IPS-20b (cell line): ENCODE data around the gene LCE2A.
"Not testable (repeated sequence)": the region's sequence is repeated elsewhere in the genome, so short reads cannot be mapped to it uniquely, and the experiment has no call there.

ENCODE experiments used
- H3K27ac ChIP-seq: one replicate; pipeline ENCODE4 v1.5.1; 2013; ENCODE audit warnings: low read length
- H3K27me3 ChIP-seq: 2 replicates; pipeline ENCODE4 v1.6.1; 2013; ENCODE audit warnings: mild to moderate bottlenecking, low read length, inconsistent platforms; ENCODE audit not compliant: insufficient read depth
- H3K36me3 ChIP-seq: 2 replicates; pipeline ENCODE4 v1.6.1; 2013; ENCODE audit warnings: low read depth, mild to moderate bottlenecking, inconsistent platforms, low read length, moderate library complexity; ENCODE audit not compliant: insufficient read depth
- H3K4me1 ChIP-seq: 2 replicates; pipeline ENCODE4 v1.6.1; 2013; ENCODE audit warnings: mild to moderate bottlenecking, control low read depth, inconsistent platforms, low read length, moderate library complexity; ENCODE audit not compliant: insufficient read depth
- H3K4me3 ChIP-seq: 2 replicates; pipeline ENCODE4 v1.5.1; 2013; ENCODE audit warnings: mild to moderate bottlenecking, low read length, inconsistent platforms
- H3K9ac ChIP-seq: 2 replicates; pipeline ENCODE4 v1.6.1; 2013; ENCODE audit warnings: low read depth, mild to moderate bottlenecking, inconsistent platforms, low read length, moderate library complexity
- H3K9me3 ChIP-seq: 2 replicates; pipeline ENCODE4 v1.6.1; 2013; ENCODE audit warnings: mild to moderate bottlenecking, low read depth, low read length, inconsistent platforms; ENCODE audit not compliant: insufficient read depth

LCE2A gene

GRCh38 chr1:152683846-152684245 is 14.3 kb upstream of the LCE2A start:
- H3K9ac ChIP-seq = no peak overlapping the region
- H3K27ac ChIP-seq = no peak overlapping the region
- H3K4me1 ChIP-seq = no peaks in the 10 kb centered on the region
- H3K36me3 ChIP-seq = no peaks in the 10 kb centered on the region
- no peaks in the 10 kb centered on the region for H3K27me3 ChIP-seq
- peaks cover 82% of the 10 kb centered on the region for H3K9me3 ChIP-seq
- H3K4me3 ChIP-seq = no peak overlapping the region

GRCh38 chr1:152685823-152686222 is 12.3 kb upstream of the LCE2A start, which contains the start of gene LCE2B:
LCE2B (plus strand) TSS chr1:152686123; CDS start chr1:152686844, 721 bp downstream.
- not testable (repeated sequence) for H3K27me3 ChIP-seq, H3K27ac ChIP-seq, H3K9ac ChIP-seq, H3K4me3 ChIP-seq, H3K4me1 ChIP-seq, H3K36me3 ChIP-seq
- H3K9me3 ChIP-seq = peaks cover 74% of the 10 kb centered on the region

- H3K4me1 ChIP-seq = no peaks in the 10 kb centered on the region
- peaks cover 62% of the 10 kb centered on the region for H3K9me3 ChIP-seq
- H3K27ac ChIP-seq = no peak overlapping the region
- no peak overlapping the region for H3K9ac ChIP-seq
- H3K27me3 ChIP-seq = no peaks in the 10 kb centered on the region
- no peaks in the 10 kb centered on the region for H3K36me3 ChIP-seq
- H3K4me3 ChIP-seq = no peak overlapping the region
Measured at GRCh38 chr1:152699746-152700145, 1.6 kb downstream of the LCE2A start.

- Histone ChIP-seq H3K27ac (no peak within 1 kb of the TSS), H3K27me3 (no peaks in the 10 kb centered on the region), H3K9me3 (peaks cover 76% of the 10 kb centered on the region), H3K36me3 (no peaks in the 10 kb centered on the region), H3K4me1 (no peaks in the 10 kb centered on the region), H3K9ac (no peak within 1 kb of the TSS), H3K4me3 (no peak within 1 kb of the TSS)
Measured at GRCh38 chr1:152707860-152708259, 9.7 kb downstream of the LCE2A start, which contains the start of gene LCE4A. LCE4A (plus strand) TSS chr1:152708160; CDS start chr1:152709076, 916 bp downstream.

GRCh38 chr1:152718238-152718637 is 20.1 kb downstream of the LCE2A start:
- Histone ChIP-seq H3K36me3 (no peaks in the 10 kb centered on the region), H3K4me1 (no peaks in the 10 kb centered on the region), H3K4me3 (no peak overlapping the region), H3K9ac (no peak overlapping the region), H3K27me3 (no peaks in the 10 kb centered on the region), H3K27ac (no peak overlapping the region), H3K9me3 (peaks cover 55% of the 10 kb centered on the region)

GRCh38 chr1:152725261-152725660 is 27.1 kb downstream of the LCE2A start:
- H3K4me3 ChIP-seq = no peak overlapping the region
- H3K9ac ChIP-seq = no peak overlapping the region
- H3K4me1 ChIP-seq = no peaks in the 10 kb centered on the region
- H3K36me3 ChIP-seq = no peaks in the 10 kb centered on the region
- no peaks in the 10 kb centered on the region for H3K27me3 ChIP-seq
- H3K27ac ChIP-seq = no peak overlapping the region
- peaks cover 37% of the 10 kb centered on the region for H3K9me3 ChIP-seq

- Histone ChIP-seq H3K4me3 (no peak overlapping the region), H3K9ac (no peak overlapping the region), H3K36me3 (no peaks in the 10 kb centered on the region), H3K27me3 (no peaks in the 10 kb centered on the region), H3K27ac (no peak overlapping the region), H3K9me3 (peaks cover 46% of the 10 kb centered on the region), H3K4me1 (no peaks in the 10 kb centered on the region)
Measured at GRCh38 chr1:152728986-152729385, 30.8 kb downstream of the LCE2A start.

- peaks cover 50% of the 10 kb centered on the region for H3K9me3 ChIP-seq
- no peak overlapping the region for H3K4me3 ChIP-seq
- H3K4me1 ChIP-seq = no peaks in the 10 kb centered on the region
- H3K27me3 ChIP-seq = no peaks in the 10 kb centered on the region
- no peak overlapping the region for H3K27ac ChIP-seq
- H3K9ac ChIP-seq = no peak overlapping the region
- no peaks in the 10 kb centered on the region for H3K36me3 ChIP-seq
Measured at GRCh38 chr1:152735648-152736047, 37.5 kb downstream of the LCE2A start.

- Histone ChIP-seq H3K9ac (no peak overlapping the region), H3K4me3 (no peak overlapping the region), H3K4me1 (no peaks in the 10 kb centered on the region), H3K27me3 (no peaks in the 10 kb centered on the region), H3K27ac (no peak overlapping the region), H3K36me3 (no peaks in the 10 kb centered on the region), H3K9me3 (peaks cover 50% of the 10 kb centered on the region)
Measured at GRCh38 chr1:152737997-152738396, 39.9 kb downstream of the LCE2A start.

- H3K9me3 ChIP-seq = peaks cover 54% of the 10 kb centered on the region
- H3K27me3 ChIP-seq = no peaks in the 10 kb centered on the region
- no peak overlapping the region for H3K4me3 ChIP-seq
- no peak overlapping the region for H3K27ac ChIP-seq
- H3K36me3 ChIP-seq = no peaks in the 10 kb centered on the region
- H3K4me1 ChIP-seq = no peaks in the 10 kb centered on the region
- no peak overlapping the region for H3K9ac ChIP-seq
Measured at GRCh38 chr1:152739841-152740240, 41.7 kb downstream of the LCE2A start.

- Histone ChIP-seq H3K9ac (no peak overlapping the region), H3K36me3 (no peaks in the 10 kb centered on the region), H3K27ac (no peak overlapping the region), H3K9me3 (peaks cover 53% of the 10 kb centered on the region), H3K4me1 (no peaks in the 10 kb centered on the region), H3K27me3 (no peaks in the 10 kb centered on the region), H3K4me3 (no peak overlapping the region)
Measured at GRCh38 chr1:152741656-152742055, 43.5 kb downstream of the LCE2A start.

- H3K9ac ChIP-seq = no peak overlapping the region
Measured at GRCh38 chr1:152743371-152744145, 45.4 kb downstream of the LCE2A start.

More at GRCh38 chr1:152743371-152744145, 45.4 kb downstream of the LCE2A start:
- H3K9me3 ChIP-seq = peaks cover 56% of the 10 kb centered on the region
- H3K4me1 ChIP-seq = no peaks in the 10 kb centered on the region
- no peaks in the 10 kb centered on the region for H3K27me3 ChIP-seq
- H3K4me3 ChIP-seq = no peak overlapping the region
- H3K27ac ChIP-seq = no peak overlapping the region
- no peaks in the 10 kb centered on the region for H3K36me3 ChIP-seq
